B cell (primary cell): ENCODE measurements around the gene DHX35. TPM values are rescaled to one million over a fixed set of nuclear protein-coding genes. Genes with fewer than 3 reads are reported as not detected.

Experiments used
- ATAC-seq: fragments of 200-7000 bp; cut with Tn5 transposase; one replicate; pipeline ENCODE4 v1.10.0; 2021; ENCODE audit warnings: low read depth, mild to moderate bottlenecking, moderate number of reproducible peaks, moderate library complexity
- CTCF ChIA-PET: fragments of 350-600 bp; sonication (Branson Sonifier 250); formaldehyde crosslinking; loops from one replicate; lab custom pipeline; 2021; ENCODE audit warnings: antibody characterized with exemption, inconsistent platforms; lab: Charles Lee
- POLR2A ChIA-PET: fragments of 350-600 bp; sonication (Branson Sonifier 250); formaldehyde crosslinking; loops from one replicate; lab custom pipeline; 2021; ENCODE audit warnings: antibody characterized with exemption; lab: Charles Lee
- DNase-seq: peaks from one replicate; pipeline ENCODE4 v3.0.0; 2013
- H2AFZ ChIP-seq: 2 replicates; pipeline ENCODE4 v1.6.1; 2012; ENCODE audit warnings: mild to moderate bottlenecking, low read depth, low read length; ENCODE audit not compliant: insufficient read depth, poor library complexity, severe bottlenecking
- H3K27ac ChIP-seq, 2 donors: 1 replicate in 1 of 2; 2 replicates in 1 of 2; pipeline ENCODE4 v1.5.1; 2012 to 2013; ENCODE audit warnings: low read length in 2 of 2, mild to moderate bottlenecking in 2 of 2, moderate library complexity in 1 of 2
- H3K27me3 ChIP-seq, 4 experiments: fragments of 200-600 bp in 1 of 4; sonication (generic) in 1 of 4; replicated peaks in 1 of 4; 1 replicate in 2 of 4; 2 replicates in 2 of 4; pipeline versions ENCODE4 v1.6.1 to v1.7.0; 2013 to 2016; ENCODE audit warnings: low read length in 3 of 4, mild to moderate bottlenecking in 2 of 4, mixed read lengths in 1 of 4, moderate library complexity in 1 of 4; ENCODE audit not compliant: insufficient read depth in 4 of 4, control insufficient read depth in 3 of 4; ENCODE audit errors: control extremely low read depth in 1 of 4
- H3K36me3 ChIP-seq, 2 experiments: replicated peaks in 1 of 2; 1 replicate in 1 of 2; 2 replicates in 1 of 2; pipeline versions ENCODE4 v1.6.1 to v1.7.1; 2013; ENCODE audit warnings: low read length in 1 of 2; ENCODE audit not compliant: insufficient read depth in 2 of 2, control insufficient read depth in 1 of 2; ENCODE audit errors: control extremely low read depth in 1 of 2, extremely low read depth in 1 of 2
- H3K4me1 ChIP-seq, 2 donors: fragments of 200-600 bp in 1 of 2; sonication (generic) in 1 of 2; 1 replicate in 1 of 2; 2 replicates in 1 of 2; pipeline versions ENCODE4 v1.5.1 to v1.6.1; 2013 to 2017; ENCODE audit warnings: low read length in 2 of 2; ENCODE audit not compliant: control insufficient read depth in 2 of 2, insufficient read depth in 2 of 2
- H3K4me2 ChIP-seq: replicated peaks from 2 replicates; pipeline ENCODE3; 2012; ENCODE audit warnings: mild to moderate bottlenecking, low read depth, low read length; ENCODE audit not compliant: poor library complexity, severe bottlenecking
- H3K4me3 ChIP-seq, 5 experiments: fragments of 200-600 bp in 1 of 5; sonication (generic) in 1 of 5; 1 replicate in 3 of 5; 2 replicates in 2 of 5; pipeline versions ENCODE4 v1.5.1 to v1.7.0; 2011 to 2016; ENCODE audit warnings: low read length in 4 of 5, mild to moderate bottlenecking in 4 of 5, low read depth in 2 of 5, control low read depth in 1 of 5, moderate library complexity in 1 of 5; ENCODE audit not compliant: insufficient read depth in 1 of 5; ENCODE audit errors: control extremely low read depth in 1 of 5, extremely low read depth in 1 of 5
- H3K79me2 ChIP-seq: fragments of 200-600 bp; sonication (generic); one replicate; pipeline ENCODE4 v1.6.0; 2016; ENCODE audit warnings: low read length; ENCODE audit not compliant: control insufficient read depth, insufficient read depth
- H3K9ac ChIP-seq: fragments of 200-600 bp; sonication (generic); 2 replicates; pipeline ENCODE4 v1.6.1; 2017; ENCODE audit warnings: mild to moderate bottlenecking, low read length, moderate library complexity
- H3K9me3 ChIP-seq, 3 donors: one replicate each; pipeline versions ENCODE4 v1.6.1 to v1.7.1; 2013; ENCODE audit warnings: low read length in 2 of 3; ENCODE audit not compliant: control insufficient read depth in 2 of 3, insufficient read depth in 1 of 3; ENCODE audit errors: control extremely low read depth in 1 of 3
- H4K20me1 ChIP-seq: 2 replicates; pipeline ENCODE4 v1.6.0; 2012; ENCODE audit warnings: mild to moderate bottlenecking, low read length; ENCODE audit not compliant: insufficient read depth, control insufficient read depth, poor library complexity, severe bottlenecking
- H3K27ac Mint-ChIP-seq: one replicate; pipeline ENCODE4 v1.8.0; 2021; ENCODE audit warnings: mixed read lengths
- H3K27me3 Mint-ChIP-seq: one replicate; pipeline ENCODE4 v1.8.0; 2021; ENCODE audit warnings: mixed read lengths
- H3K4me1 Mint-ChIP-seq: one replicate; pipeline ENCODE4 v1.8.0; 2021; ENCODE audit warnings: mixed read lengths
- H3K4me3 Mint-ChIP-seq: one replicate; pipeline ENCODE4 v1.8.0; 2021; ENCODE audit warnings: mixed read lengths
- H3K9me3 Mint-ChIP-seq: one replicate; pipeline ENCODE4 v1.8.0; 2022; ENCODE audit warnings: mixed read lengths; ENCODE audit not compliant: insufficient read depth
- CTCF ChIP-seq: fragments of 200-600 bp; IDR thresholded peaks from one replicate; pipeline ENCODE4 v1.8.0; 2022; ENCODE audit warnings: antibody characterized with exemption, mild to moderate bottlenecking
- EZH2 ChIP-seq: IDR thresholded peaks from 2 replicates; pipeline ENCODE4 v1.6.1; 2012; ENCODE audit warnings: borderline replicate concordance, low read depth, mild to moderate bottlenecking, moderate library complexity, low read length; ENCODE audit not compliant: insufficient read depth, poor library complexity, severe bottlenecking
- WGBS: methylation state at CpG from one replicate; pipeline ENCODE4 v1.1.5; 2013; ENCODE audit warnings: missing lambda C conversion rate; ENCODE audit not compliant: insufficient coverage; 5-methylcytosine and 5-hydroxymethylcytosine counted together
- intact Hi-C: fragments of 100-400 bp; cut with micrococcal nuclease; formaldehyde crosslinking; loops from one replicate; pipeline ENCODE4 v1.10.0; 2022
- polyA plus RNA-seq: library from polyadenylated mRNA; depleted of rRNA; stranded (reverse); fragments of >200 nt; gene quantifications from 2 replicates; pipeline ENCODE4 v1.2.3, GENCODE V29; 2012
- total RNA-seq, 2 donors: library from RNA; stranded (reverse); fragments of 120-200 nt in 1 of 2; gene quantifications; 1 replicate in 1 of 2; 2 replicates in 1 of 2; pipeline versions ENCODE4 v1.2.3 to v1.2.4, GENCODE V29; 2013 to 2022

DHX35 gene
- total and polyA plus RNA-seq, 2 donors (not counting 1 experiment from before 2014, with no cell fraction given): 7.5 to 12.4 TPM

DNA sequence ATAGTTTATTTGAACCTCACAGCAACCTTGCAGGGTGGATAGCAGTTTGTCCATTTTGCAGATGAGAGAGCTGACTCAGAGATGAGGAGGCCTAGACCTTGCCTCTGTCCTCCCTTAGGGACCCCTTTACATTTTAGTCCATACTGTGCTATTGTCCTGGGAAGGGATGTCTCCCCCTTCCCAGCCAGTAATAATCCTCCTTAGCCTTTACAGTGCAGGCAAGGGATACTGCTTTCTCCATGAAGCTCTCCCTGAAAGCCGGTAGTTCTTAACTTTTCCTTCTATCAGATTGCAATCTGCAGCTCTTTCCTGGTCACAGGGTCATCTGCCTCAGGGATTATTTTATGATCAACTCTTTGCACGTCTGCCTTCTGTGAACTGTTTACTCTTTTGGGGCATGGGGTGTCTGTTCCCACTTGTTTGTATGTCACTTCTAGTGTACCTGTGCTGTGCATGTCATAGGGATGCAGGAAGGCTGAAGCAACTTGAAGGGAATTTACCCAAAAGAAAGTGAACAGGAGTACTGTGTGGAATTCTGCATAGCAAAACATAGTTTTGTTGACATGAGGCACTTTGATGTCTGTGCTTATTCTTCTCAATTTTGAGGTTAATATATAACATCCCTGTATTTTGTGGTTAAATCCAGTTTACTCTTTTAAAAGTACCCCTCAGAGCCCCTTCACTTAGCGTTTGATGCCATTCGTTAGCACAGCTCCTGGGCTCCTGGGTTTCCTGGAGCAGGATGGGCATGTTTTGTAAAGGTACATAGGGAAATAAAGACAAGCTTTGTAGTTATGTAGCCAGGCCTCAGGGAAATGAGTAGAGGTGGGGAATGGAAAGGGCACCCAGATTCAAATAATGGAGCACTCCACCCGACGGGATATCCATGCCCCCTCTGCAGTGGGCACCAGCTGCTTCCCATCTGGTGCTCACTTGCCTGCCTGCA lies 38.1 kb downstream of the DHX35 start:
- ATAC-seq (no peak), DNase-seq (no peak)
- H3K36me3 ChIP-seq: peaks cover 0 to 68% of the 10 kb centered on the region in 2 experiments
- H3K27ac ChIP-seq: no peak overlapping the region
- intact Hi-C loops: no loop called here
- WGBS: 100% methylated on average over 4 of the region's 6 CpGs
- no peaks in the 10 kb centered on the region for H3K9me3 ChIP-seq
- H3K4me1 ChIP-seq: no peaks in the 10 kb centered on the region
- no peak overlapping the region for H3K4me3 Mint-ChIP-seq
- H3K27ac Mint-ChIP-seq: no peak overlapping the region
- no peaks in the 10 kb centered on the region for H3K79me2 ChIP-seq
- H3K4me2 ChIP-seq: no peak overlapping the region
- H4K20me1 ChIP-seq: no peaks in the 10 kb centered on the region
- CTCF ChIA-PET: interaction anchor here (2.9 kb wide), 1 partner anchor 49 kb away, joined by 9 read pairs; no protein-coding TSS in a partner anchor
- POLR2A ChIA-PET: no interaction called here
- no peaks in the 10 kb centered on the region for H3K27me3 ChIP-seq
- no peaks in the 10 kb centered on the region for H3K27me3 Mint-ChIP-seq
- peaks cover 6% of the 10 kb centered on the region for H3K4me1 Mint-ChIP-seq
- H2AFZ ChIP-seq: no peak overlapping the region
- no peak overlapping the region for H3K4me3 ChIP-seq
- TF ChIP-seq CTCF (no peak), EZH2 (no peak)
- H3K9ac ChIP-seq: no peak overlapping the region
- H3K9me3 Mint-ChIP-seq: no peaks in the 10 kb centered on the region

DNA sequence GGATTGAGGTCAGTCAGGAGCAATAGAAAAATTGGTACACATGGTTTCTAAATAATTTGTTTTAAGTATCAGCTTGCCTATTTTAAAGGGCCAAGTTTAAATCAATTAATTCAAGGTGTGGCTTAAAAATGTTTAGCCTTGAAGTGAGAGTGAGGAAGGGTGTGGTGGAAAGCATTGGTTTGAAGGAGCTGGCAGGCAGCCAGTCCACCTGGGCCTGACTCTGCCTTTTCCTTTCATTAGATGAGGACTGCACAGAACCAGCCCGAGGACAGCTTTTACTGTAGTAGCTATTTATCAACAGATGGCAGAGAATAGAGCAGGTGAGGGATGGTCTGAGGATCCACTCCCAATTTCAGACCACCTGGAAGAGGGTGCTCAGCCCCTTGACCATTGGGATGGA lies 42.4 kb downstream of the DHX35 start:
- no peak for ATAC-seq
- Mint-ChIP-seq H3K4me1 (no peaks in the 10 kb centered on the region), H3K4me3 (no peak overlapping the region), H3K27ac (no peak overlapping the region), H3K9me3 (no peaks in the 10 kb centered on the region), H3K27me3 (no peaks in the 10 kb centered on the region)
- intact Hi-C loops: no loop called here
- Histone ChIP-seq H3K9ac (no peak overlapping the region), H3K4me2 (no peak overlapping the region), H2AFZ (no peak overlapping the region), H3K79me2 (no peaks in the 10 kb centered on the region), H4K20me1 (no peaks in the 10 kb centered on the region), H3K9me3 (no peaks in the 10 kb centered on the region), H3K4me1 (no peaks in the 10 kb centered on the region), H3K27ac (no peak overlapping the region), H3K4me3 (no peak overlapping the region), H3K36me3 (peaks cover 1 to 67% of the 10 kb centered on the region in 2 experiments), H3K27me3 (no peaks in the 10 kb centered on the region)
- TF ChIP-seq EZH2 (no peak), CTCF (no peak)
- DNase-seq: no peak
- ChIA-PET POLR2A (no interaction called here), CTCF (interaction anchor here (0.7 kb wide), 1 partner anchor 10 kb away, joined by 3 read pairs; no protein-coding TSS in a partner anchor)
- WGBS: 67% methylated on average over 1 of the region's 1 CpG
